IPS-15b (cell line): ENCODE measurements around the gene CEP83.
A peak's percentile ranks its signal among the peaks of the same experiment; 100 is the strongest.
"Not testable (repeated sequence)": the region's sequence is repeated elsewhere in the genome, so short reads cannot be mapped to it uniquely, and the experiment has no call there.

ENCODE experiments used
- H3K27me3 ChIP-seq: one replicate; pipeline ENCODE4 v1.6.1; 2013; ENCODE audit warnings: low read length; ENCODE audit not compliant: control insufficient read depth, insufficient read depth
- H3K36me3 ChIP-seq: one replicate; pipeline ENCODE4 v1.6.1; 2013; ENCODE audit warnings: low read length; ENCODE audit not compliant: control insufficient read depth, insufficient read depth
- H3K4me1 ChIP-seq: one replicate; pipeline ENCODE4 v1.6.1; 2013; ENCODE audit warnings: mild to moderate bottlenecking, low read length; ENCODE audit not compliant: control insufficient read depth, insufficient read depth
- H3K4me3 ChIP-seq: one replicate; pipeline ENCODE4 v1.5.1; 2013; ENCODE audit warnings: low read depth, low read length
- H3K9ac ChIP-seq: one replicate; pipeline ENCODE4 v1.6.1; 2013; ENCODE audit warnings: low read depth, mild to moderate bottlenecking, low read length
- H3K9me3 ChIP-seq: one replicate; pipeline ENCODE4 v1.6.1; 2013; ENCODE audit warnings: mild to moderate bottlenecking, low read length; ENCODE audit not compliant: control insufficient read depth, insufficient read depth

The CEP83 gene

GRCh38 chr12:94481734-94482133, 22.1 kb upstream of the CEP83 start:
- no peaks in the 10 kb centered on the region for H3K36me3 ChIP-seq
- H3K4me3 ChIP-seq, result no peak overlapping the region
- H3K27me3 ChIP-seq, result no peaks in the 10 kb centered on the region
- H3K9me3 ChIP-seq, result no peaks in the 10 kb centered on the region
- H3K9ac ChIP-seq, result no peak overlapping the region
- H3K4me1 ChIP-seq, result no peaks in the 10 kb centered on the region

GRCh38 chr12:94469522-94469921, 9.9 kb upstream of the CEP83 start:
- no peak overlapping the region for H3K4me3 ChIP-seq
- H3K9ac ChIP-seq, result no peak overlapping the region
- H3K9me3 ChIP-seq, result no peaks in the 10 kb centered on the region
- H3K27me3 ChIP-seq, result no peaks in the 10 kb centered on the region
- no peaks in the 10 kb centered on the region for H3K4me1 ChIP-seq
- H3K36me3 ChIP-seq, result no peaks in the 10 kb centered on the region

GRCh38 chr12:94460616-94460959, 921 bp upstream of the CEP83 start:
- H3K27me3 ChIP-seq, result peaks cover 5% of the 10 kb centered on the region
- peaks cover 4% of the 10 kb centered on the region for H3K4me1 ChIP-seq
- H3K4me3 ChIP-seq, result peak overlapping the region; percentile 81
- no peaks in the 10 kb centered on the region for H3K36me3 ChIP-seq
- no peak overlapping the region for H3K9ac ChIP-seq
- H3K9me3 ChIP-seq, result no peaks in the 10 kb centered on the region

GRCh38 chr12:94458877-94459727, 565 bp downstream of the CEP83 start:
- Histone ChIP-seq H3K27me3 (peaks cover 5% of the 10 kb centered on the region), H3K9ac (peak overlapping the region; percentile 62), H3K9me3 (no peaks in the 10 kb centered on the region), H3K36me3 (no peaks in the 10 kb centered on the region), H3K4me1 (peaks cover 4% of the 10 kb centered on the region), H3K4me3 (peak overlapping the region; percentile 81)

- H3K4me3 ChIP-seq, result no peak overlapping the region
- H3K9me3 ChIP-seq, result no peaks in the 10 kb centered on the region
- H3K36me3 ChIP-seq, result no peaks in the 10 kb centered on the region
- H3K27me3 ChIP-seq, result peaks cover 5% of the 10 kb centered on the region
- peaks cover 4% of the 10 kb centered on the region for H3K4me1 ChIP-seq
- no peak overlapping the region for H3K9ac ChIP-seq
Observed at GRCh38 chr12:94457311-94457710, 2.4 kb downstream of the CEP83 start.

- H3K36me3 ChIP-seq, H3K4me3 ChIP-seq, H3K9ac ChIP-seq: not testable (repeated sequence)
Observed at GRCh38 chr12:94454318-94454717, 5.3 kb downstream of the CEP83 start.

GRCh38 chr12:94445662-94446061, 14.0 kb downstream of the CEP83 start:
- H3K4me1 ChIP-seq, result no peaks in the 10 kb centered on the region
- H3K9ac ChIP-seq, result no peak overlapping the region
- no peak overlapping the region for H3K4me3 ChIP-seq
- H3K36me3 ChIP-seq, result no peaks in the 10 kb centered on the region
- no peaks in the 10 kb centered on the region for H3K27me3 ChIP-seq
- no peaks in the 10 kb centered on the region for H3K9me3 ChIP-seq

More at GRCh38 chr12:94454318-94454717, 5.3 kb downstream of the CEP83 start:
- not testable (repeated sequence) for H3K9me3 ChIP-seq, H3K27me3 ChIP-seq, H3K4me1 ChIP-seq

- no peak overlapping the region for H3K4me3 ChIP-seq
- H3K36me3 ChIP-seq, result no peaks in the 10 kb centered on the region
- H3K9ac ChIP-seq, result no peak overlapping the region
- H3K27me3 ChIP-seq, result no peaks in the 10 kb centered on the region
- no peaks in the 10 kb centered on the region for H3K9me3 ChIP-seq
- H3K4me1 ChIP-seq, result no peaks in the 10 kb centered on the region
Observed at GRCh38 chr12:94437303-94437702, 22.4 kb downstream of the CEP83 start.

GRCh38 chr12:94435511-94435927, 24.1 kb downstream of the CEP83 start:
- no peaks in the 10 kb centered on the region for H3K27me3 ChIP-seq
- no peak overlapping the region for H3K9ac ChIP-seq
- H3K36me3 ChIP-seq, result no peaks in the 10 kb centered on the region
- no peak overlapping the region for H3K4me3 ChIP-seq
- no peaks in the 10 kb centered on the region for H3K4me1 ChIP-seq
- no peaks in the 10 kb centered on the region for H3K9me3 ChIP-seq

GRCh38 chr12:94434171-94434570, 25.5 kb downstream of the CEP83 start:
- Histone ChIP-seq H3K9ac (no peak overlapping the region), H3K4me1 (peaks cover 5% of the 10 kb centered on the region), H3K27me3 (no peaks in the 10 kb centered on the region), H3K9me3 (no peaks in the 10 kb centered on the region), H3K36me3 (no peaks in the 10 kb centered on the region), H3K4me3 (no peak overlapping the region)

- Histone ChIP-seq H3K9ac (no peak overlapping the region), H3K36me3 (no peaks in the 10 kb centered on the region), H3K9me3 (no peaks in the 10 kb centered on the region), H3K4me3 (no peak overlapping the region), H3K27me3 (no peaks in the 10 kb centered on the region), H3K4me1 (peaks cover 5% of the 10 kb centered on the region)
Observed at GRCh38 chr12:94433744-94434143, 25.9 kb downstream of the CEP83 start.

GRCh38 chr12:94430304-94430703, 29.4 kb downstream of the CEP83 start:
- Histone ChIP-seq H3K9me3 (peaks cover 3% of the 10 kb centered on the region), H3K9ac (no peak overlapping the region), H3K4me1 (peaks cover 24% of the 10 kb centered on the region), H3K36me3 (no peaks in the 10 kb centered on the region), H3K27me3 (no peaks in the 10 kb centered on the region), H3K4me3 (no peak overlapping the region)
